H9 (cell line): Measurements from ENCODE around the gene ZFPM1. TPM values are rescaled to one million over a fixed set of nuclear protein-coding genes. Genes with fewer than 3 reads are reported as not detected.

Experiments
- DNase-seq: peaks from one replicate; pipeline ENCODE4 v3.0.0-alpha.2; 2017
- H2AFZ ChIP-seq: one replicate; pipeline ENCODE4 v1.6.1; 2013; ENCODE audit warnings: mild to moderate bottlenecking, low read length, control low read depth, moderate library complexity
- H2AK5ac ChIP-seq: 2 replicates; pipeline ENCODE4 v1.6.1; 2013; ENCODE audit warnings: low read length, control low read depth, mixed read lengths; ENCODE audit not compliant: insufficient read length
- H2BK120ac ChIP-seq: one replicate; pipeline ENCODE4 v1.6.1; 2013; ENCODE audit warnings: low read depth, mild to moderate bottlenecking, low read length, control low read depth, inconsistent platforms; ENCODE audit not compliant: poor library complexity, severe bottlenecking
- H2BK12ac ChIP-seq: 2 replicates; pipeline ENCODE4 v1.6.1; 2013; ENCODE audit warnings: low read length, control low read depth, mixed read lengths, low read depth; ENCODE audit not compliant: insufficient read length
- H2BK15ac ChIP-seq: 2 replicates; pipeline ENCODE4 v1.6.1; 2013; ENCODE audit warnings: low read depth, low read length, control low read depth
- H2BK20ac ChIP-seq: one replicate; pipeline ENCODE4 v1.6.1; 2013; ENCODE audit warnings: low read depth, mild to moderate bottlenecking, low read length, control low read depth, inconsistent platforms; ENCODE audit not compliant: poor library complexity, severe bottlenecking
- H2BK5ac ChIP-seq: 2 replicates; pipeline ENCODE4 v1.6.1; 2013; ENCODE audit warnings: low read length, control low read depth, mixed read lengths; ENCODE audit not compliant: insufficient read length
- H3K14ac ChIP-seq: 2 replicates; pipeline ENCODE4 v1.6.1; 2013; ENCODE audit warnings: low read length, control low read depth; ENCODE audit not compliant: insufficient read depth
- H3K18ac ChIP-seq: 2 replicates; pipeline ENCODE4 v1.6.1; 2013; ENCODE audit warnings: low read depth, mild to moderate bottlenecking, mixed read lengths, low read length, control low read depth; ENCODE audit not compliant: insufficient read length
- H3K23ac ChIP-seq: 2 replicates; pipeline ENCODE4 v1.6.1; 2013; ENCODE audit warnings: low read length, control low read depth, mixed read lengths, low read depth; ENCODE audit not compliant: insufficient read length
- H3K23me2 ChIP-seq: 2 replicates; pipeline ENCODE4 v1.6.1; 2013; ENCODE audit warnings: low read depth, mild to moderate bottlenecking, mixed read lengths, low read length, control low read depth; ENCODE audit not compliant: insufficient read length, poor library complexity, severe bottlenecking
- H3K27ac ChIP-seq: 2 replicates; pipeline ENCODE4 v1.5.1; 2013; ENCODE audit warnings: low read length, control low read depth, mixed read lengths, low read depth; ENCODE audit not compliant: insufficient read length
- H3K27me3 ChIP-seq: 2 replicates; pipeline ENCODE4 v1.6.1; 2013; ENCODE audit warnings: low read length, control low read depth, inconsistent platforms; ENCODE audit not compliant: insufficient read depth
- H3K4ac ChIP-seq: 2 replicates; pipeline ENCODE4 v1.6.1; 2013; ENCODE audit warnings: low read depth, mild to moderate bottlenecking, control low read depth, inconsistent platforms, low read length, moderate library complexity
- H3K4me1 ChIP-seq: 2 replicates; pipeline ENCODE4 v1.6.1; 2013; ENCODE audit warnings: low read length, control low read depth, inconsistent platforms; ENCODE audit not compliant: insufficient read depth
- H3K4me2 ChIP-seq: 2 replicates; pipeline ENCODE4 v1.6.1; 2013; ENCODE audit warnings: low read length, control low read depth, mixed read lengths; ENCODE audit not compliant: insufficient read length, insufficient read depth
- H3K56ac ChIP-seq: 2 replicates; pipeline ENCODE4 v1.6.1; 2013; ENCODE audit warnings: low read depth, mild to moderate bottlenecking, mixed read lengths, low read length, control low read depth; ENCODE audit not compliant: insufficient read length
- H3K79me1 ChIP-seq: 2 replicates; pipeline ENCODE4 v1.6.1; 2013; ENCODE audit warnings: low read depth, mild to moderate bottlenecking, moderate library complexity, low read length, control low read depth, inconsistent platforms; ENCODE audit not compliant: insufficient read depth, poor library complexity, severe bottlenecking
- H3K79me2 ChIP-seq: 2 replicates; pipeline ENCODE4 v1.6.1; 2013; ENCODE audit warnings: low read length, control low read depth, inconsistent platforms; ENCODE audit not compliant: insufficient read depth
- H3K9ac ChIP-seq: 2 replicates; pipeline ENCODE4 v1.6.1; 2013; ENCODE audit warnings: low read length, control low read depth, mixed read lengths; ENCODE audit not compliant: insufficient read length; ENCODE audit errors: extremely low read depth
- H3K9me3 ChIP-seq: one replicate; pipeline ENCODE4 v1.6.1; 2013; ENCODE audit warnings: low read depth, low read length, inconsistent platforms; ENCODE audit not compliant: control insufficient read depth
- H3T11ph ChIP-seq: one replicate; pipeline ENCODE4 v1.6.1; 2013; ENCODE audit warnings: mild to moderate bottlenecking, low read length, control low read depth, inconsistent platforms
- H4K20me1 ChIP-seq: one replicate; pipeline ENCODE4 v1.6.1; 2013; ENCODE audit not compliant: control insufficient read depth, insufficient read length, insufficient read depth
- H4K5ac ChIP-seq: 2 replicates; pipeline ENCODE4 v1.6.1; 2013; ENCODE audit warnings: low read depth, mild to moderate bottlenecking, mixed read lengths, low read length, control low read depth; ENCODE audit not compliant: insufficient read length
- H4K8ac ChIP-seq: replicated peaks from 2 replicates; pipeline ENCODE4 v1.6.1; 2013; ENCODE audit warnings: low read length, control low read depth, mixed read lengths, low read depth; ENCODE audit not compliant: insufficient read length
- H4K91ac ChIP-seq: 2 replicates; pipeline ENCODE4 v1.6.1; 2013; ENCODE audit warnings: low read depth, mild to moderate bottlenecking, moderate library complexity, mixed read lengths, low read length, control low read depth; ENCODE audit not compliant: insufficient read length
- H3K27ac Mint-ChIP-seq, 3 experiments: 2 replicates in 2 of 3; 3 replicates in 1 of 3; pipeline ENCODE4 v1.8.0; 2020 to 2021; ENCODE audit warnings: mixed read lengths in 3 of 3, mild to moderate bottlenecking in 1 of 3, moderate library complexity in 1 of 3
- H3K27me3 Mint-ChIP-seq: 2 replicates; pipeline ENCODE4 v1.8.0; 2021; ENCODE audit warnings: low read depth, mild to moderate bottlenecking, moderate library complexity, mixed read lengths
- H3K36me3 Mint-ChIP-seq, 3 experiments: 2 replicates in 2 of 3; 3 replicates in 1 of 3; pipeline ENCODE4 v1.8.0; 2020 to 2021; ENCODE audit warnings: low read depth in 3 of 3, mixed read lengths in 3 of 3; ENCODE audit not compliant: insufficient read depth in 1 of 3
- H3K4me1 Mint-ChIP-seq, 2 experiments: 2 replicates each; pipeline ENCODE4 v1.8.0; 2020; ENCODE audit warnings: mixed read lengths in 2 of 2
- H3K4me3 Mint-ChIP-seq, 2 experiments: 2 replicates in 1 of 2; 3 replicates in 1 of 2; pipeline ENCODE4 v1.8.0; 2020 to 2021; ENCODE audit warnings: mild to moderate bottlenecking in 2 of 2, mixed read lengths in 2 of 2, moderate library complexity in 1 of 2
- H3K9me3 Mint-ChIP-seq, 2 experiments: 2 replicates in 1 of 2; 3 replicates in 1 of 2; pipeline ENCODE4 v1.8.0; 2020; ENCODE audit warnings: mild to moderate bottlenecking in 2 of 2, mixed read lengths in 2 of 2, moderate library complexity in 1 of 2
- WGBS: extraction: QIAGEN DNeasy Blood & Tissue Kit; methylation state at CpG from one replicate; pipeline ENCODE4 v1.1.7; 2013; ENCODE audit warnings: missing lambda C conversion rate, low lambda C conversion rate, mixed read lengths; ENCODE audit not compliant: insufficient read length; ENCODE audit errors: extremely low coverage; 5-methylcytosine and 5-hydroxymethylcytosine counted together
- total RNA-seq: library from RNA; stranded (reverse); gene quantifications from 2 replicates; pipeline ENCODE4 v1.2.1, GENCODE V29; 2021
- TF ChIP-seq, protein P1 (sequence below): fragments of 200-600 bp; sonication (generic); conservative IDR thresholded peaks from 3 replicates; pipeline ENCODE4 v1.8.0; 2021; ENCODE audit warnings: antibody characterized with exemption, mild to moderate bottlenecking

The ZFPM1 gene
- total RNA-seq, 1 experiment from 2014 or later, result 3.6 TPM

DNA sequence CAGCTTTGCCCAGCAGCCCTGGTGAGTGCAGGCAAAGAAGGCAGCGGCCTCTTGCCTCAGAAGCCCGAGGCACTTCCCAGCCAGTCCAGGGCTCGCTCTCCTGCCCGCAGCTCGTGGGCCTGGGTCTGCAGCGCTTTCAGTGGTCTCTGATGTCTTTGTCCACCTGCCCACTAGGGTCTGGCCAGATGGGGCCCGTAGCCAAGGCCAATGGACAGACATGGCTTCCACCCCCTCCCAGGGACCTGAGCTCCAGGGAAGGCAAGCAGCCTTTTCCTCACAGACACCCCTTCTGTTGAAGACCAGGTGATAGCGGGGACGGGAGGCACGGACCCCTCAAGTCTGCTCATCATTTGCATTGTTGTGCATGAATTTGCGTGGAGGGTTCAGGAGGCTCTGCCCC, 83.4 kb downstream of the ZFPM1 start:
- WGBS, result no CpG with 5 or more reads among the region's 11 CpGs
- peak overlapping the region in 1 of 2 experiments; percentile 86; a peak in 2 of 5 replicates for H3K4me3 Mint-ChIP-seq
- no peak overlapping the region for H3T11ph ChIP-seq
- no peak overlapping the region for H3K4ac ChIP-seq
- H2BK5ac ChIP-seq, result no peak overlapping the region
- no peak overlapping the region for H2BK15ac ChIP-seq
- no peak overlapping the region for H3K14ac ChIP-seq
- H3K18ac ChIP-seq, result no peak overlapping the region
- TF ChIP-seq, protein P1, sequence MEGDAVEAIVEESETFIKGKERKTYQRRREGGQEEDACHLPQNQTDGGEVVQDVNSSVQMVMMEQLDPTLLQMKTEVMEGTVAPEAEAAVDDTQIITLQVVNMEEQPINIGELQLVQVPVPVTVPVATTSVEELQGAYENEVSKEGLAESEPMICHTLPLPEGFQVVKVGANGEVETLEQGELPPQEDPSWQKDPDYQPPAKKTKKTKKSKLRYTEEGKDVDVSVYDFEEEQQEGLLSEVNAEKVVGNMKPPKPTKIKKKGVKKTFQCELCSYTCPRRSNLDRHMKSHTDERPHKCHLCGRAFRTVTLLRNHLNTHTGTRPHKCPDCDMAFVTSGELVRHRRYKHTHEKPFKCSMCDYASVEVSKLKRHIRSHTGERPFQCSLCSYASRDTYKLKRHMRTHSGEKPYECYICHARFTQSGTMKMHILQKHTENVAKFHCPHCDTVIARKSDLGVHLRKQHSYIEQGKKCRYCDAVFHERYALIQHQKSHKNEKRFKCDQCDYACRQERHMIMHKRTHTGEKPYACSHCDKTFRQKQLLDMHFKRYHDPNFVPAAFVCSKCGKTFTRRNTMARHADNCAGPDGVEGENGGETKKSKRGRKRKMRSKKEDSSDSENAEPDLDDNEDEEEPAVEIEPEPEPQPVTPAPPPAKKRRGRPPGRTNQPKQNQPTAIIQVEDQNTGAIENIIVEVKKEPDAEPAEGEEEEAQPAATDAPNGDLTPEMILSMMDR, result no peak
- H3K27ac Mint-ChIP-seq, result no peak overlapping the region
- H3K9ac ChIP-seq, result no peak overlapping the region
- H3K4me1 ChIP-seq, result no peaks in the 10 kb centered on the region
- peaks cover 7% of the 10 kb centered on the region for H3K23me2 ChIP-seq
- H3K36me3 Mint-ChIP-seq, result peaks cover 4 to 5% (median 4%) of the 10 kb centered on the region in 3 experiments; a peak in 5 of 7 replicates
- no peaks in the 10 kb centered on the region for H3K79me2 ChIP-seq
- H2AFZ ChIP-seq, result no peak overlapping the region
- DNase-seq, result peak; percentile 25
- no peaks in the 10 kb centered on the region for H3K27me3 ChIP-seq
- H3K9me3 ChIP-seq, result no peaks in the 10 kb centered on the region
- no peaks in the 10 kb centered on the region for H4K20me1 ChIP-seq
- no peak overlapping the region for H2AK5ac ChIP-seq
- no peaks in the 10 kb centered on the region for H3K79me1 ChIP-seq
- H3K27ac ChIP-seq, result no peak overlapping the region
- H3K56ac ChIP-seq, result no peak overlapping the region
- no peak overlapping the region for H3K4me2 ChIP-seq
- no peak overlapping the region for H4K5ac ChIP-seq
- H2BK120ac ChIP-seq, result no peak overlapping the region
- H2BK12ac ChIP-seq, result no peak overlapping the region
- no peak overlapping the region for H4K8ac ChIP-seq
- H4K91ac ChIP-seq, result no peak overlapping the region
- no peaks in the 10 kb centered on the region for H3K9me3 Mint-ChIP-seq
- H3K27me3 Mint-ChIP-seq, result peaks cover 22% of the 10 kb centered on the region
- no peak overlapping the region for H3K23ac ChIP-seq
- H3K4me1 Mint-ChIP-seq, result peaks cover 2 to 41% of the 10 kb centered on the region in 2 experiments
- no peak overlapping the region for H2BK20ac ChIP-seq
